Stomach (tissue), 4 donors: ENCODE measurements around the gene SLC12A7.

Experiments
- CTCF ChIP-seq, 7 experiments: fragments of 450-650 bp in 4 of 7; fragments of 200-600 bp in 3 of 7; sonication (generic) in 3 of 7; IDR thresholded peaks; one replicate each; pipeline ENCODE4 v1.5.1; 2016 to 2019; ENCODE audit warnings: antibody characterized with exemption in 7 of 7, control low read depth in 2 of 7, mild to moderate bottlenecking in 1 of 7
- POLR2A ChIP-seq, 4 donors: fragments of 450-650 bp; IDR thresholded peaks; one replicate each; pipeline ENCODE4 v1.6.1; 2016; ENCODE audit warnings: antibody characterized with exemption in 4 of 4, control low read depth in 2 of 4, mild to moderate bottlenecking in 1 of 4, moderate library complexity in 1 of 4
- POLR2AphosphoS5 ChIP-seq, 3 donors: sonication (generic); formaldehyde crosslinking; IDR thresholded peaks; one replicate each; pipeline ENCODE4 v1.6.1; 2016; ENCODE audit warnings: antibody characterized with exemption in 3 of 3

GRCh38 chr5:1086871-1087270, 25.0 kb downstream of the SLC12A7 start:
- no peak for TF ChIP-seq CTCF (IDR thresholded peaks at IDR 0.05)
- no peak for TF ChIP-seq POLR2AphosphoS5 (IDR thresholded peaks at IDR 0.05)
- TF ChIP-seq POLR2A (IDR thresholded peaks at IDR 0.05): no peak
